Measurements from ENCODE around the gene TTF1. TPM values are rescaled to one million over a fixed set of nuclear protein-coding genes. Genes with fewer than 3 reads are reported as not detected.
A peak's percentile ranks its signal among the peaks of the same experiment; 100 is the strongest.

Gene TTF1
- total RNA-seq, 1 donor from 2014 or later, result 4.9 TPM

DNA sequence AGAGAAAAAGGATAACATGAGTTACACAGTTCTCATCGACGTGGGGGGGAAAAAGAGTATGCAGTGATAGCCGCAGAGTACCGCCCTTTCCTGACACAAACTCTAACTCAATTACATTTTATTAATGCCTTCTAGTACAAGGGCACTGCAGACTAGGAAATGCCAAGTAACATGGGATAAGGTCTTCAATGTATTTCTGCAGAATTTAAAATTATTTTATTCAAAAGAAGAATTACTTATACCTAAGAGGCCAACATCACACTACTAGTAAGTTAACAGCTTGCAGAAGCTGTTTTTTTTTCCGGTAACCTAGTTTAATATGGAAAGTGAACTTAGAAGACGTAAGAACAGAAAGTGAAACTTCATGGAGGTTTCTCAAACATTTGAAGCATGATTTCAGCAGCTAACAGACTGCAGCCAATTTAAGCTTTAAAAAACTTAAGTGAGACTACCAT lies 55.8 kb downstream of the TTF1 start:
- H3K4me1 ChIP-seq, result peaks cover 49% of the 10 kb centered on the region
- H3K36me3 ChIP-seq, result peaks cover 0 to 58% of the 10 kb centered on the region in 2 donors
- peak overlapping the region; percentile 16 for H3K27ac ChIP-seq

DNA sequence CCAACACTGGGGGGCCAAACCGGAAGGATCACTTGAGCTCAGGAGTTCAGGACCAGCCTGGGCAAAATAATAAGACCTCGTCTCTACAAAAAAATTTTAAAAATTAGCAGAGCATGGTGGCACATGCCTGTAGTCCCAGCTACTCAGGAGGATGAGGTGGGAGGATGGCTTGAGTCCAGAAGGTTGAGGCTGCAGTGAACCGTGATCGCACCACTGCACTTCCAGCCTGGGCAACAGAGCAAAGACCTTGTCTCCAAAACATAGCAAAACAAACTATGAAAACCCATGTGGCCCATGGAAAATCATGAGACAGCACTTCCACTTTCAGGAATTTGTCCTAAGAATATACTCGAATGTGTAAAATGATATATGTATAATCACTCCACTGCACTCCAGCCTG lies 58.0 kb downstream of the TTF1 start:
- peaks cover 44% of the 10 kb centered on the region for H3K4me1 ChIP-seq
- H3K4me3 ChIP-seq, result no peak overlapping the region
- DNase-seq (ENCODE audit: extremely low spot score in 2 of 2), result no peak
- no peaks in the 10 kb centered on the region for H3K9me3 ChIP-seq
- peaks cover 0 to 77% of the 10 kb centered on the region in 2 donors for H3K36me3 ChIP-seq
- intact Hi-C loops (cut with DNase I), result no loop called here
- no peak for TF ChIP-seq POLR2AphosphoS5 (IDR thresholded peaks at IDR 0.05; ENCODE audit: insufficient read depth in 1 of 2, low read depth in 1 of 2)
- TF ChIP-seq, protein P1, sequence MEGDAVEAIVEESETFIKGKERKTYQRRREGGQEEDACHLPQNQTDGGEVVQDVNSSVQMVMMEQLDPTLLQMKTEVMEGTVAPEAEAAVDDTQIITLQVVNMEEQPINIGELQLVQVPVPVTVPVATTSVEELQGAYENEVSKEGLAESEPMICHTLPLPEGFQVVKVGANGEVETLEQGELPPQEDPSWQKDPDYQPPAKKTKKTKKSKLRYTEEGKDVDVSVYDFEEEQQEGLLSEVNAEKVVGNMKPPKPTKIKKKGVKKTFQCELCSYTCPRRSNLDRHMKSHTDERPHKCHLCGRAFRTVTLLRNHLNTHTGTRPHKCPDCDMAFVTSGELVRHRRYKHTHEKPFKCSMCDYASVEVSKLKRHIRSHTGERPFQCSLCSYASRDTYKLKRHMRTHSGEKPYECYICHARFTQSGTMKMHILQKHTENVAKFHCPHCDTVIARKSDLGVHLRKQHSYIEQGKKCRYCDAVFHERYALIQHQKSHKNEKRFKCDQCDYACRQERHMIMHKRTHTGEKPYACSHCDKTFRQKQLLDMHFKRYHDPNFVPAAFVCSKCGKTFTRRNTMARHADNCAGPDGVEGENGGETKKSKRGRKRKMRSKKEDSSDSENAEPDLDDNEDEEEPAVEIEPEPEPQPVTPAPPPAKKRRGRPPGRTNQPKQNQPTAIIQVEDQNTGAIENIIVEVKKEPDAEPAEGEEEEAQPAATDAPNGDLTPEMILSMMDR (IDR thresholded peaks at IDR 0.05), result no peak
- no peak for TF ChIP-seq POLR2A (IDR thresholded peaks at IDR 0.05)
- no peaks in the 10 kb centered on the region for H3K27me3 ChIP-seq
- H3K27ac ChIP-seq, result no peak overlapping the region

More for the DNA sequence above, 55.8 kb downstream of the TTF1 start:
- Histone ChIP-seq H3K9me3 (no peaks in the 10 kb centered on the region), H3K27me3 (no peaks in the 10 kb centered on the region), H3K4me3 (peak overlapping the region in 1 of 2 donors; percentile 3)
- no peak for DNase-seq (ENCODE audit: extremely low spot score in 2 of 2)
- no peak for TF ChIP-seq POLR2AphosphoS5 (IDR thresholded peaks at IDR 0.05; ENCODE audit: insufficient read depth in 1 of 2, low read depth in 1 of 2)
- TF ChIP-seq, protein P1 (IDR thresholded peaks at IDR 0.05), result no peak
- TF ChIP-seq POLR2A (IDR thresholded peaks at IDR 0.05), result no peak
- intact Hi-C loops (cut with DNase I), result no loop called here

DNA sequence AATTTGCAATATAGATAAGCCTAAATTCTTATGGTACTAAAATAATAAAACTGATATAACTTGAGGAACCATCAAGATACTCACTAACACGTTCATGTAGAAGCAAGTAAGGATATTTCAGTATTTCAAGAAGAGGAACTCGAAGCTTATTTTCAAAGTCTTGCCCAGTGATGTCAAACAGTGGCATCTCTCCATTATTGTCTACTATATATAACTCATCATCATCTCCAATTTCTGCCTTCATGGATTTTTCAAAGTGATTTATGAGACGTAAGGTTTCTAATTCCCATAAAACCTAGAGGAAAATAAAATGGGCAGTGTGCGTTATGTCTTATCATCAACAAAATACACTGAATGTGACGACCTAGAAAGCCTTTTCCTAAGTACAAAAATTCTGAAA lies 60.5 kb downstream of the TTF1 start:
- Histone ChIP-seq H3K27me3 (no peaks in the 10 kb centered on the region), H3K4me3 (no peak overlapping the region), H3K27ac (no peak overlapping the region), H3K36me3 (peaks cover 0 to 85% of the 10 kb centered on the region in 2 donors), H3K9me3 (no peaks in the 10 kb centered on the region), H3K4me1 (peaks cover 19% of the 10 kb centered on the region)
- DNase-seq (ENCODE audit: extremely low spot score in 2 of 2), result no peak
- no peak for TF ChIP-seq POLR2AphosphoS5 (IDR thresholded peaks at IDR 0.05; ENCODE audit: insufficient read depth in 1 of 2, low read depth in 1 of 2)
- TF ChIP-seq, protein P1 (IDR thresholded peaks at IDR 0.05), result no peak
- no peak for TF ChIP-seq POLR2A (IDR thresholded peaks at IDR 0.05)
- intact Hi-C loops (cut with DNase I), result no loop called here

DNA sequence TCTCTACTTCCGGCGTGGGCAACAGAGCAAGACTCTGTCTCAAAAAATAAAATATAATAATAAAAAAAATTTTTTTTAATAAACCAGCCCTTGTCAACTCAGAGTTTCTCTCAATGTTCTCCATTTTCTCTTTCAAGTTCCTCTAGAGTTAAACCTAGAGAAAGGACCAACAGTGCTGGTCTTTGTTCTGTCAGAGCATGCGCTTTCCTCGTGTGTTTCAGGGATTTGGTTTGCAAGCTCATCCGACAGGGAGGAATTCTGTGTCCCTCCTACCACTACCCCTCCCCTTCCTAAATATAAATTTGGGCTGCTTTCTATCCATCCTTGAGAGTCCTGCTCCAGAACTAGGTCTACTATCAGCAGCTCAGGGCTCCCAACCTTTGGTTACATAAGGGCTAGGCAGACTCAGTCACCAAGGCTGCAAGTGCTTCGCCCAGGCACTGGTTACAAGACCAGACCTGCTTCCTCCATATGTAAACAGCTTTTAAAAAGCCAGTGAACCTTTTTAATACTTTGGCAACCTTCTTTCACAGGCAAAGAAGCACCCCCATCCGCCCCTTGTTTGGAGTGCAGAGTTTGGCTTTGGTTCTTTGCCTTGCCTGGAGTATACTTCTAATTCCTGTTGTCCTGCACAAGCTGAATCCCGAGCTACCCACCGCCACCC lies 65.3 kb downstream of the TTF1 start:
- intact Hi-C loops (cut with DNase I), result no loop called here
- Histone ChIP-seq H3K9me3 (no peaks in the 10 kb centered on the region), H3K4me3 (no peak overlapping the region), H3K27me3 (no peaks in the 10 kb centered on the region), H3K36me3 (peaks cover 0 to 59% of the 10 kb centered on the region in 2 donors), H3K4me1 (no peaks in the 10 kb centered on the region), H3K27ac (no peak overlapping the region)
- TF ChIP-seq, protein P1 (IDR thresholded peaks at IDR 0.05), result no peak
- TF ChIP-seq POLR2AphosphoS5 (IDR thresholded peaks at IDR 0.05; ENCODE audit: insufficient read depth in 1 of 2, low read depth in 1 of 2), result no peak
- no peak for TF ChIP-seq POLR2A (IDR thresholded peaks at IDR 0.05)
- DNase-seq (ENCODE audit: extremely low spot score in 2 of 2), result no peak

DNA sequence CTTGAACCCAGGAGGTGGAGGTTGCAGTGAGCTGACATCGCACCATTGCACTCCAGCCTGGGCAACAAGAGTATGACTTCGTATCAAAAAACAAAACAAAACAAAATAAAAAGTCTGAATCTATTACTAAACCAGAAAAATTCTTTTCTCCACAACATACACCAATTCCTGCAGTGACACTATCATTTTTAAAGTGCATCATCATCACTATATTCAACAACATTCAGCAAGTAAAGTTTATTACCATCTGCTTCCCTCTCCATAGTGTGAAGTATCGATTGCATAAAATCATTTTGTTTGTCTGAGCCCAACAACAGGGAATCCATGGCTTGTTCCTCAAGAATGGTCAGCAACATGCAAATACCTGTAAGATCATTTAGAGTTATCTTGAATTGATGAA lies 72.3 kb downstream of the TTF1 start:
- TF ChIP-seq POLR2AphosphoS5 (IDR thresholded peaks at IDR 0.05; ENCODE audit: insufficient read depth in 1 of 2, low read depth in 1 of 2), result no peak
- TF ChIP-seq POLR2A (IDR thresholded peaks at IDR 0.05), result no peak
- TF ChIP-seq, protein P1 (IDR thresholded peaks at IDR 0.05), result no peak
- no peaks in the 10 kb centered on the region for H3K27me3 ChIP-seq
- H3K4me1 ChIP-seq, result no peaks in the 10 kb centered on the region
- no peak for DNase-seq (ENCODE audit: extremely low spot score in 2 of 2)
- no peak overlapping the region for H3K27ac ChIP-seq
- intact Hi-C loops (cut with DNase I), result no loop called here
- no peaks in the 10 kb centered on the region for H3K9me3 ChIP-seq
- no peak overlapping the region for H3K4me3 ChIP-seq
- H3K36me3 ChIP-seq, result peaks cover 4 to 68% of the 10 kb centered on the region in 2 donors

Data from vagina (tissue), 2 donors.